Epithelial cell of esophagus (primary cell): Measurements from ENCODE around the gene GLIPR2.
"Not testable (repeated sequence)": the region's sequence is repeated elsewhere in the genome, so short reads cannot be mapped to it uniquely, and the experiment has no call there.

Experiments
- DNase-seq: peaks from one replicate; pipeline ENCODE4 v3.0.0; 2010; ENCODE audit warnings: low read depth
- H3K4me3 ChIP-seq: 2 replicates; pipeline ENCODE4 v1.5.1; 2011; ENCODE audit warnings: mild to moderate bottlenecking, low read length, control low read depth
- TF ChIP-seq, protein P1 (sequence below): IDR thresholded peaks from 2 replicates; pipeline ENCODE4 v1.5.1; 2011; ENCODE audit warnings: low read depth, mild to moderate bottlenecking, low read length, control low read depth, inconsistent platforms; ENCODE audit not compliant: insufficient read depth; ENCODE audit errors: missing control alignments

Gene GLIPR2

DNA sequence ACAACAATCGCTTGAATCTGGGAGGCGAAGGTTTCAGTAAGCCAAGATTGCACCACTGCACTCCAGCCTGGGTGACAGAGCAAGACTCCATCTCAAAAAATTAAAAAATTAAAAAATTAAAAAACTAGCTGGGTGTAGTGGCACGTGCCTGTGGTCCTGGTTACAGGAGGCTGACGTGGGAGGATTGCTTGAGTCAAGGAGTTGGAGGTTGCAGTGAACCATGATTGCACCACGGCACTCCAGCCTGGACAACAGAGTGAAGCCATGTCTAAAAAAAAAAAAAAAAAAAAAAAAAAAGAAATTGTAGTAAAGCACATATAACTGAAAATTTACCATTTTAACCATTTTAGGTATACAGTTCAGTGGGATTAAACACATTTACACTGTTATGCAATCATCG is 19.6 kb downstream of the GLIPR2 start:
- no peak overlapping the region for H3K4me3 ChIP-seq
- no peak for DNase-seq
- TF ChIP-seq, protein P1, sequence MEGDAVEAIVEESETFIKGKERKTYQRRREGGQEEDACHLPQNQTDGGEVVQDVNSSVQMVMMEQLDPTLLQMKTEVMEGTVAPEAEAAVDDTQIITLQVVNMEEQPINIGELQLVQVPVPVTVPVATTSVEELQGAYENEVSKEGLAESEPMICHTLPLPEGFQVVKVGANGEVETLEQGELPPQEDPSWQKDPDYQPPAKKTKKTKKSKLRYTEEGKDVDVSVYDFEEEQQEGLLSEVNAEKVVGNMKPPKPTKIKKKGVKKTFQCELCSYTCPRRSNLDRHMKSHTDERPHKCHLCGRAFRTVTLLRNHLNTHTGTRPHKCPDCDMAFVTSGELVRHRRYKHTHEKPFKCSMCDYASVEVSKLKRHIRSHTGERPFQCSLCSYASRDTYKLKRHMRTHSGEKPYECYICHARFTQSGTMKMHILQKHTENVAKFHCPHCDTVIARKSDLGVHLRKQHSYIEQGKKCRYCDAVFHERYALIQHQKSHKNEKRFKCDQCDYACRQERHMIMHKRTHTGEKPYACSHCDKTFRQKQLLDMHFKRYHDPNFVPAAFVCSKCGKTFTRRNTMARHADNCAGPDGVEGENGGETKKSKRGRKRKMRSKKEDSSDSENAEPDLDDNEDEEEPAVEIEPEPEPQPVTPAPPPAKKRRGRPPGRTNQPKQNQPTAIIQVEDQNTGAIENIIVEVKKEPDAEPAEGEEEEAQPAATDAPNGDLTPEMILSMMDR, result no peak

DNA sequence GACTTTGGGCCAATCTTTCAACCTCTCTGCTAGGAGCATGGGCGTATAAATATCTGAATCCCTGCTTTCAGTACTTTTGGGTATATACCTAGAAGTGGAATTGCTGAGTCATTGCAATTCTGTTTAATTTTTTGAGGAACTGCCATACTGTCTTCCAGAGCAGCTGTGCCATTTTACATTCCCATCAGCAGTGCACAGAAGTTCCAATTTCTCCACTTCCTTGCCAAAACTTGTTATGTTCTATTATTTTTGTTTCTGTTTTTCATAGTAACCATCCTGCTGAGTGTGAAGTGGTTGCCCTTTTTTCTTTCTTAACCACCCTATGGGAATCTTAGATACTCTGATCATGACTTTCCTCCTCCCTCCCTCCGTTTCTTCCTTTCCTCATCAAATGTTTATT is 21.6 kb downstream of the GLIPR2 start:
- TF ChIP-seq, protein P1, result no peak
- no peak overlapping the region for H3K4me3 ChIP-seq
- DNase-seq, result no peak

DNA sequence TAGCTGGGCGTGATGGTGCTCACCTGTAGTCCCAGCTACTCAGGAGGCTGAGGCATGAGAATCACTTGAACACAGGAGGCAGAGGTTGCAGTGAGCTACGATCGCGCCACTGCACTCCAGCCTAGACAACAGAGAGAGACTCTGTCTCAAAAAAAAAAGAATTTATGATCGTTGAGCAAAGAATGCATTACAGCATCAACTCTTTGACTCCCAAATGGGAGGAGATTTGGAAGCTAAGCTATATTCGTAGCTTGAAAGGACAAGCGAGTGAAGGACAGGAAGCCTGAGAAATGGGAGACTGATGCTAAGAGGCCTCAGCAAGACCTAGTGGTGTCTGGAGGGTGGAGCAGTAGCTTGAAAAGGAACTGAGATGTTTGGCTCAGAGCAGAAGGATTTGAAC is 22.4 kb downstream of the GLIPR2 start:
- no peak for DNase-seq
- no peak overlapping the region for H3K4me3 ChIP-seq
- TF ChIP-seq, protein P1, result no peak

DNA sequence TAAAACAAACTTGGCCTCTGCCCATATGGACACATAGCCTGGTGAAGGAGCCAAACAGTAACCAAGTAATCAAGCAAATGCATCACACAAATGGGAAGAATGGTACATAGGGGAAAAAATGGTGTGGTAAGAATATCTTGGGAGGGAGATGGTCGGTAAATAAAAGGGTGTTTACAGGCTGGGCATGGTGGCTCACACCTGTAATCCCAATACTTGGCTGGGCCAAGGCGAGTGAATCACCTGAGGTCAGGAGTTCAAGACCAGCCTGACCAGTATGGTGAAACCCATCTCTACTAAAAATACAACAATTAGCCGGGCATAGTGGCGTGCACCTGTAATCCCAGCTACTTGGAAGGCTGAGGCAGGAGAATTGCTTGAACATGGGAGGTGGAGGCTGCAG is 23.0 kb downstream of the GLIPR2 start:
- not testable (repeated sequence) for H3K4me3 ChIP-seq, DNase-seq

DNA sequence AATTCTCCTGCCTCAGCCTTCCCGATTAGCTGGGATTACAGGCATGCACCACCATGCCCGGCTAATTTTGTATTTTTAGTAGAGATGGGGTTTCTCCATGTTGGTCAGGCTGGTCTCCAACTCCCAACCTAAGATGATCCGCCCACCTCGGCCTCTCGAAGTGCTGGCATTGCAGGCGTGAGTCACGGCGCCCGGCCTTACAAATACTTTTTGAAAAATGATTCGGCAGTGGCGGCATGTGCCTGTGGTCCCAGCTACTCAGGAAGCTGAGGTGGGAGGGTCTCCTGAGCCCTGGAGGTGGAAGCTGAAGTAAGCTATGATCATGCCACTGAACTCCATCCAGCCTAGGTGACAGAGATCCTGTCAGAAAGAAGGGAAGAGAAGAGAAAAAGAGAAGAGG is 23.6 kb downstream of the GLIPR2 start:
- not testable (repeated sequence) for DNase-seq, H3K4me3 ChIP-seq

DNA sequence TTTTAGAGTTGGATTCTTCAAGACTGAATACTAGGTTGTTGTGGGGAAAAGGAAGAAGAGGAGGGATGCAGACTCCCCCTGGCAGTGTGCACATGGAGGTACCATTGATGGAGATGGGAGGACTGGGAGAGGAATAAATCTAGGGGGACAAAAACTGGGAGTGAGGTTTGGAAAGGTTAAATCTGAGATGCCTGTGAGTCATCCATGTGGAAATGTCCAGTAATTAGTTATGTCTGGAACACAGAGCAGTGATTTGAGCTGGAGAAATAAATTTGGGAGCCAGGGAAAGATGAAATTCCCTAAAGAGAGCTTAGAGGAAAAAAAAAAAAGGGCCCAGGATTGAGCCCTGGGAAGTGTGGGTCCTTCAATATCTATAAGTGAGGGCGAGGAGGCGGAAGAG is 24.7 kb downstream of the GLIPR2 start:
- no peak for DNase-seq
- TF ChIP-seq, protein P1, result no peak

DNA sequence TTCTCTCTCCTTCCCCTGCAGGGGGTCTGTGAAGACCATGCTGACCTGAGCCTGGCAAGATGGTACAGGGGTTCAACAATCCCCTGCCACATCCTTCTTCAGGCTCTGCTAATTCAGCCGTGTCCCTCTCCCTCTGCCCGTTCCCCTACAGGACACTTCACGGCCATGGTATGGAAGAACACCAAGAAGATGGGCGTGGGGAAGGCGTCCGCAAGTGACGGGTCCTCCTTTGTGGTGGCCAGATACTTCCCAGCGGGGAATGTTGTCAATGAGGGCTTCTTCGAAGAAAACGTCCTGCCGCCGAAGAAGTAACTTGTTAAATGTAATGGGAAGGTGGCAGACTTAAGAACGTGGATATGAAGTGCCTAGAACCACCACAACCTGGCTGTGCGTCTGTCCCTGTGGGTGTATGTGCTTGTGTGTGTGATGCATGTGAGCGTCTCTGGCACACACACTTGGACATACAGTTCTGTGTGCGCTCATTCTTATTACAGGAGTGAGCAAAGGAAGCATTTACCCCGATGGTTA is 25.7 kb downstream of the GLIPR2 start:
- DNase-seq, result no peak
- TF ChIP-seq, protein P1, result no peak
- H3K4me3 ChIP-seq, result no peak overlapping the region

More for the DNA sequence above, 24.7 kb downstream of the GLIPR2 start:
- H3K4me3 ChIP-seq, result no peak overlapping the region

DNA sequence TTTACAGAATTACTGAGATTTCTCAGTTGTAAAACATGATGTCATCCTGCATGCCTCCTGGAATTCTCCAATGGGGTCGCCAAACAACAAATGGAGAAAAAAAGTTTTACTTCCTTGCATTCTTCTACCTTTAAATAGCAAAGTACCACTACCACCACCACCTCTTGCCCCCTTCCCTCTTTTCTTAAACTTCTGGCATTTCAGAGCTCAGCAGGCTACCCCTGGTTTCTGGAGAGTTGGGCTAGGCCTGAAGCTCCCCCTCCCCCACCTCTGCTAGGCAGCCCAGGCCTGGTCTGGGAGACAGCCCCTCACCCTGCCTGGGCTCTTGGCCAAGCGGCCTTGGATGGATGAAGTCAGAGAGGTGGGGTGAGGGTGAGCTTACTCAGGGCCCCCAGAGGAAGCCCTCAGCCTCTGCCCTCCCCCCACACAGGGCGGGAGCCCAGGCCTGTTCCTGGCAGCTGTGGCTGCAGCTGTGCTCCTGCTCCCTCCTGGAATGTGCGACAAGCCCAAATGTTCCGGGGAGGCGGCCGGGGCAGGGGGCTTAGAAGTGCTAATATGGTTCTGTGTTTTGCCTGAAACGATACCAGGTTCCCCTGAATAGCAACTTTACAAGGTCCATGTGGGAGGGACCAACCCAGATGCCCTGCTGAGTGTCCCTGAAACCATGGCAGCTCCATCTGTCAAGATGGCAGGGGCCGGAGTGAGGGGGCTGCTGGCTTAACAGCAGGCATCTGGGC is 26.7 kb downstream of the GLIPR2 start:
- TF ChIP-seq, protein P1, result no peak
- no peak for DNase-seq
- no peak overlapping the region for H3K4me3 ChIP-seq
